Activated T-cell treated with anti-CD3 and anti-CD28 coated beads for 24 hours (primary cell): ENCODE results near the gene INO80.

Experiments
- DNase-seq: peaks from one replicate; pipeline ENCODE4 v3.0.0-alpha.2; 2020; ENCODE audit warnings: low read depth

Gene INO80

DNA sequence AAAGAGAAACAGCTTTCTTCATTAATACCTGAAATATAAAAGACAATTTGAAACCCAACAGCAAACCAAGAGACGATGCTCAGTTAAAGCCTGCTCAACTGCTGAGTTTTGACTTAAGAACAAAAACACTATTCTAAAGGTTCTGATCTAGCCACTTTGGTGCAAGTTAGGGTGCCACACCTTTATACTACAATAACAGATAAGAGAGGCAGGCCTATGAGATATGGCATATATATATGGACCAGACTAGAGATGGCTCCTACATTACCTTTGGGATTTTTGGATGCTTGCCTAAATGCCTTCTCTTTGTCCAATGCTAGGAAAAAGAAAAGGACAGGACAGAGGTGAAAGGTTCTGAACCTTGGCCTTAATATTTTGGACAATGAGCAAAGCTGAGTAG is 68.6 kb downstream of the INO80 start:
- no peak for DNase-seq

DNA sequence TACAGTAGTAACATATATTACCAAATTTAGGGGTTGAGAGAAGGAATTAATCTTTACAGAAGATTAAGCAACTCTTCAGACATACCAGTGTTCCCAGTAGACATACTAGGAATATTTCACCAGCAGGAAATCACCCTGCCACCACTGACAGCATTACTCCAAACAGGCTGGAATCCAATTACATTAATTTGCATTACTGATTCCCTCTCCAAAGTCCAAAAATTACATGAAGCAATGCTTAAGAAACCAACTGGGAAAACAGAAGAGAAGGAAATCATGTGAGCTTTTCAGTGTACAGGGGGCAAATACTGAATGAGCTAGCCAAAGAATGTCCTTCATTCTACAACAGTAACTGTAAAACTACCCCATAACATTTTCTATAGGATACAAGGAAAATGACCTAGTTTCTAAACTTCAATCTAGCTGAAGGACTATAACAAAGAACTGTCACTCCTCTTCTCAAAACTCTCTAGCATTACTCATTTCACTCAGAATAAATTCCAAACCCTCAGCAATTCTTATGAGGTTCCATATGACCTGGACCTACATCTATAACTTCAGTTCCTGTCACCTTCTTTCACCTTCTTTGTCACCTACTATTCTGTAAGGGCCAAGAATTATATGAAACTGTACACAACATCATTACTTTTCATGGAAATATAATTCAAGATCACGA is 72.7 kb downstream of the INO80 start:
- no peak for DNase-seq

DNA sequence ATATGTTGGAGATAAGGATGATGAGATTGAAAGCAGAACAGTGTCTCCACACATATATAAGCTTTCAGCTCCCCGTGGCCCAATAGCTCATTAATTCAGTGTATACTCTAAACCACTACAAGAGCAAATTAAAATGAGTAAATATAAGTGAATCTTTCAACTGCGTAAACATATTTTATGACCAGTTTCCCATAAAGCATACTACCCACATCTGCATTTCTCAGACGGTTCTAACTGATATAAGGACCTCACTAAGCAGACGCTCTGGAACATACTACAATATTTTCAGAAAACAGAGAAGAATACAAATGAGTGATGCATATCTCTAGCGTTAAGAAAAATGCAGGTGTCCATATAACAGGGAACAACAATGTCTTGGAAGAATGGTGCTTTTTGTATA is 73.2 kb downstream of the INO80 start:
- DNase-seq = no peak

DNA sequence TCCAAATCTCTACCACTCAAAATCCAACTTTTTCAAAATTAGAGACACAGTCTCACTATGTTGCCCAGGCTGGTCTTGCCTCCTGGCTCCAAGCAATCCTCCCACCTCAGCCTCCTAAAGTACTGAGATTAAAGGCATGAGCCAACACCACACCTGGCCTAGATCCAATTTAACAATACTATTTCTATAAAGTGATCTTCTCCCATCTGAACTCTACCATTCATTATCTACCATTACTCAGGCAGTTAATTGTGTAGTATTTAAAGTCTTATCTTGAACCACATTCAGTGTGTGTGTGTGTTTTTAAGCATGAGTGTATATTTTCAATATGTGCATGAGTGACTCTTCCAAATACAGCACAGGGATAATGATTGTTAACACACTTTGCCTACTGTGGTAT is 77.0 kb downstream of the INO80 start:
- no peak for DNase-seq

DNA sequence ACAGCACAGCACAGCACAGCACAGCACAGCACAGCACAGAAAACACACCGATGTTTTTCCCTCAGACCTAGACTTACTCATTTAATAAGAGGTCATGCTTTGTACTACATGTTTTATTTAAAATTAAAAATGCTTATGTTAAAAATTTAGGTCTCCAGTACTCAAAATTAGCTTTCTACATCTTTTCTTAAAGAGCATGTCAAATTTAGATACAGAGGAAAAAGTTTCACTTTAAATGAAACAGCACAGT is 84.1 kb downstream of the INO80 start:
- DNase-seq = no peak

DNA sequence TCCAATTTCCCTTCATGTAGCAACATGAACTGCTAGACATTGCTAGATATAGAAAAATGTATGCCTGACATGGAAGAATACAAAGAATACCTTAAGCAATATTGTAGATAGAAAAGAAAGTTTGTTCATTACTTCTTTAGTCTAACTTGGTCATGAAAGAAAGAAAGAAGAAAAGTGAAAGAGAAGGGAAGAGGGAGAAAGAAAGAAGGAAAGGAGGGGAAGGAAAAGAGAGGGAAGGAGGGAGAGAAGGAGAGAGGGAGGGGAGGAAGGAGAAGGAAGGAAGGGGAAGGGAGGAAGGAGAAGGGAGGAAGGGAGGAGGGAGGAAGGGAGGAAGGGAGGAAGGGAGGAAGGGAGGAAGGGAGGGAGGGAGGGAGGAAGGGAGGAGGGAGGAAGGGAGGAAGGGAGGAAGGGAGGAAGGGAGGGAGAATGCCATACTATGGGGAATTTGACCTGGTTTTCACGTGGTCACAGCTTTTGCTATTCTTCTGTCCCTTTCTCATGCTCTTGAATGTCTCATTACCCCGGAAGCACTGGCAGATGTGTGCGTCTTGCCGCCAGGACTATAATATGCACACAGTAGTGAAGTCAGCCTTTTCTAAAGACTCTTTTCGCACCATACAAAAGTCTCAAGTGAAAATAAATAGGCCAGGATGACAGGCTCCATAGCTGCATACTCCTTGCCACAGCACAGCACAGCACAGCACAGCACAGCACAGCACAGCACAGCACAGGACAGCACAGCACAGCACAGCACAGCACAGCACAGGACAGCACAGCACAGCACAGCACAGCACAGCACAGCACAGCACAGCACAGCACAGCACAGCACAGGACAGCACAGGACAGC is 84.6 kb downstream of the INO80 start:
- no peak for DNase-seq

DNA sequence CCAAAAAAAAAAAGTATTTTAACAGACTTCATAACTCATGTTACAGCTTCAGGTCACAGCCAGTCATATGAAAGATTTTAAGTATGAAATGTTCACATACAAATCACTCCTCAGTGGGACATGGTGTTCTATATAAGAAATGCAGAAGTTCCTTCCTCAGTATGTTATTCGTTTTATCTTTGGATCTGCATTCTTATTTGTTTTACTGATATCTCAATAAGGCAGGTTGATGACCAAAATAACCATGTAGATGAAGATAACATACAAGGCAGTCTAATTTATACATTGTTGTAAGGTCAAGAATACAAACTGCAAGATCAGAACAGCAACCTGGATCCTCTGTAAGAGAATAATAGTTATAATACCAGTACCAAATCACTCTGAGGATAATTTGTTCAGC is 87.2 kb downstream of the INO80 start:
- DNase-seq = no peak

DNA sequence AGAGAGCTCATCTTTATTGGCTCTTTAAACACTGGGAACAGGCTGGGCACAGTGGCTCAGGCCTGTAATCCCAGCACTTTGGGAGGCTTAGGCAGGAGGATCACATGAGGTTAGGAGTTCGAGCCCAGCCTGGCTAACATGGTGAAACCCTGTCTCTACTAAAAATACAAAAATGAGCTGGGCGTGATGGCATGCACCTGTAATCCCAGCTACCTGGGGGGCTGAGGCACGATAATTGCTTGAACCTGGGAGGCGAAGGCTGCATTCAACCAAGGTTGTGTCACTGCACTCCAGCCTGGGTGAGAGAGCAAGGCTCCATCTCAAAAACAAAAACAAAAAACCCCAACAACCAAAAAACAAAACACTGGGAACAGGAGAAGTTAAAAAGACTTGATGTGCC is 90.7 kb downstream of the INO80 start:
- no peak for DNase-seq

DNA sequence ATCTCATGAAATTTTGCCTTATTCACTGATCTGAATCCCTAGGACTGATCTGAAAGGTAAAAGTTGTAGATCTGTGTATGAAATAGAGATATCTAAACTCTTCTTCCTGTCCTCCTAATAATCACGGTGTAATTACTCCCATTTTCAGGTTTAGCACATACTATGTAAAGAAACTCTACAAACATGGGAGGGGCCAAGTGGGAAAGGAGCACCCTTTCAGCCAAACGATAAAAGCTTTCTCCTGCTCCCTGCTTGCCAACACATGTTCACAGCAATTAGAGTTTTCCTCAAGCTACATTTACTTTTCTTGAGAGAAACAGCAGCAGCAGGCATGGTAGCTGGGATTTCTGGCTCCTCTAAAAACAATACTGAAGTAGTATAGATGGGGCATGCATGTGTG is 91.2 kb downstream of the INO80 start:
- DNase-seq = no peak

DNA sequence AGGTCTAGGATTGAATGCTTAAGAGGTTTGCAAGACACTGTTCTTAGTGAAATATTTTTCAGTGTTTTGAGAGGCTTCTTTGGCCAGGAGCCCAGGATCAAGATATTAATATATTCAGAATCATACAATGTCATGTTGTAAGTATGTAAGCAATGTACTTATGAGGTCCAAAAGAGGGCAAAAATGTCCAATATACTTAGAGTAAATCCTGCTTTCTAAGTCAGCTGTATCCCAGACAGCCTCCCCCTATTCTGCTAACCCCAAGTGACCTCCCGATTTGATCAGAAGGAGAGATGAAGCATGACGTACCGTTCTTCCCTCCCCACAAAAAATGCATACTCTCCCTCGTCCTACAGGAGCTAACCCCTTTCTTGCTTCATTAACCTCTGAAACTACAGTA is 91.9 kb downstream of the INO80 start:
- no peak for DNase-seq

DNA sequence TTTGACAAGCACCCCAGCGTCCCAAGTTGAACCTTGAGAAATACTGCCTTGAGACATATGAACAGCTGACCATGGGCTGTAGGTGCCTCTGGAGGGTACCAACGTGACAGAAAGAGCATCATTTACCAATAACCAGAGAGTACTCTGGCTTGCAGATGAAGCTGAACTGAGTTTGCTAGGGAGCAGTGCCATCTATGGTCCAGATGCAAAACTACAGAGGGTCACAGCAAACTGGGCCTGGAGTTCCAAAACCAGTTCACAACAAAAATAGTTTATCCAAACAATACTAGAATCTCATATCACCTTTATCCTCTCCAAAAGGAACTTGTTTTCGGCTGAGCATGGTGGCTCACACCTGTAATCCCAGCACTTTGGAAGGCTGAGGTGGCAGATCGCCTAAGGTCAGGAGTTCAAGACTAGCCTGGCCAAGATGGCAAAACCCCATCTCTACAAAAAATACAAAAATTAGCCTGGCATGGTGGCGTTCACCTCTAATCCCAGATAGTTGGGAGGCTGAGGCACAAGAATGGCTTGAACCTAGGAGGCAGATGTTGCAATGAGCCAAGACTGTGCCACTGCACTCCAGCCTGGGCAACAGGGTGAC is 93.5 kb downstream of the INO80 start:
- no peak for DNase-seq

DNA sequence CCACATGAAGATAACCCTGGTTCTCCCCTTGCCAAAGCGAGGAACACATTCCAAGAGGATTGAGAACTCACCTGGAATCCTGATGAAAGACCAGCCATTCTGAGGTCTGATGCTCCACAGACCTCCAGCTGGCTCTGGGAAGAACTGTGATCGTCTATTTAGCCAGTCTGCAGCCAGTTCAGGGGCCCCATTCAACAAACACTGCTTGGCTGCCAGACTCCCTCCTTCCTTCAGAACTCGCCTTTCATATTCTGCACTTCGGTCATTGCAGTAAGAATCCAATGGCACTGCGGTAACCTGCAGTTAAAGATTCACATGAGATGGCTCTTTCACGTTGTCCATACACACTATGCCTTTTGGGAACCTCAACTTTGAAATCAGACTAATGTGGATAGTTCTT is 95.3 kb downstream of the INO80 start:
- no peak for DNase-seq

DNA sequence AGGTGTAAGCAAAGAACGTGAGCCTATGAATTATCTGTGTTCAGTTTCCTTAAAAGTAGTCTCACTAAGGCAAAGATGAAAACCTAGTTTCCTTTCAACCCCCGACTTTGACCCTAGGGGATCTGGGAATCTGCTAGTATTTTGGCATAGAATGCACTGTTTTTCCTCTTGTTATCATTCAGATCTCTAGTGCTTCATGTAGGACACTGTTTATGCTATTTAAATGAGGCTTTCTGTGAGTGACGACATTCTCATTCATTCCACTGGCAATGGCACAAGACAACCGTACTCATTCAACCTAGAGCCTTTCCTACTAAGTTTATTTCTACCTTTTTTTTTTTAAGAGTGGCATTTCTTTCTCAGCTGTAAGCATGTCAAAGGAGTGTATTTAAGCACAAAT is 95.8 kb downstream of the INO80 start:
- DNase-seq = no peak

DNA sequence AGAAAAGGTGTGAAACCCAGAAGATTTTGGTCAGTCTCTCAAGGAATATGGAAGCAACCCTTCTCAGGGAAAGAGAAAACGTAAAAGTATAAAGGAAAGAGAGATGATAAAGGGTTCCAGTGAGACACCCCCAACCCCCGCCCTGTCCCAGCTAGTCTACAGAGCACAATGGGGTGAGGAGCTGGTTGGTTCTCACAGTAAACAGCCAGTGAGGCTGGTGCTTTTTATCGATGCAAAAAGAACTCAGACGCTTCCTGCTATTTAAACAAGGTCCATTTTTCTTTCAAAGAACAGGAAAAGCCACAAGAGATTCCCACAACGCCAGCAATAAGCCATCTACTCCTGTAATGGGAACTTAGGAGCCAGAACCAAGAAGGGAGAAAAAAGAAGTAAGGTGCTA is 96.9 kb downstream of the INO80 start:
- no peak for DNase-seq

DNA sequence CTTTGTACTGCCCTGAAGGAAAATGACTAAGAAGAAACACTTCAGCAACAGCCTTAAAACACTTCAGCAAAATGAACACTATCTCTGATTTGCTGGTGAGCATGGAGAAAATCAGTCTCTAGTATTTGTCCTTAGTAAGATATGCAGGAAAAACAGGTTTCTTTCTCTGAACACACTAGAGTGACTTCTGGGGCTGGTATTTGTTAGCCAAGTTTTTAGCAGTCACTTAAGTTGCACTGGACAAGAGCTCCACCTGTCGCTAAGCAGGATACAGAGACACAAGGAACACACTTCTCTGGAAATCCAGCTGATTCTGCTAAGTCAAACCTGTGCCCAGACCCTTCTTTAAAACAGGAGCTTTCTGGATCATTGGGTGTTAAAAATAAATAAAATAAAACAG is 97.5 kb downstream of the INO80 start:
- no peak for DNase-seq

DNA sequence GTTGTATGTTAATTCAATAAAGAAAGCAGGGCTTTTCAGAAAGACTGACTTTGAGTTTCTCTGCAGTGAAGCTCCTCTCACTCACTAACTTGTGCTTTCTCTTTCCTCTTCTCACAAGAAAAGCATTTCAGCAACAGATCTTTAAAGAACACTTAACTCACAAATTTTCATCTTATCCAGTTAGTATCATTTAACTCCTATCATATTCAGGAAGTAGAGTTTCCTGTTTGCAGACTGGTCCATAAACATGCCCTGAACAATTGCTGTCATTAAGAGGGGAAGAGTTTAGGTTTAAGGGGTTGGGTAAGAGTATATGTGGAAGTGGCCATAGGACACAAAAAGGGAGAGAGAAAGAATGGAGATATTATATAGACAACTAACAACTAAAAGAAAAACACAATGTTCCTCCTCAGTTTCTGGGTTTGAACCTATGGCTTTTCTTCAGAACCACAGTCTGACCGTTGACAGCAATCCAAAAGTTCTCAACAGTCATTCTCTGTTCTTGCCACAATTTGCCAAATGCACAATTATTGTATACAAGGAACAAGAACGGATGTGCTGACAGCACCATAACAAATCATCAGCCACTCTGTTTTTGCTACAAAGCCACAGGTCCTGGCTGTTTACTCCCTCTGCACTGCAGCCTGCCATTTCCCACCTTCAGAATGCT is 98.9 kb downstream of the INO80 start:
- DNase-seq = no peak

DNA sequence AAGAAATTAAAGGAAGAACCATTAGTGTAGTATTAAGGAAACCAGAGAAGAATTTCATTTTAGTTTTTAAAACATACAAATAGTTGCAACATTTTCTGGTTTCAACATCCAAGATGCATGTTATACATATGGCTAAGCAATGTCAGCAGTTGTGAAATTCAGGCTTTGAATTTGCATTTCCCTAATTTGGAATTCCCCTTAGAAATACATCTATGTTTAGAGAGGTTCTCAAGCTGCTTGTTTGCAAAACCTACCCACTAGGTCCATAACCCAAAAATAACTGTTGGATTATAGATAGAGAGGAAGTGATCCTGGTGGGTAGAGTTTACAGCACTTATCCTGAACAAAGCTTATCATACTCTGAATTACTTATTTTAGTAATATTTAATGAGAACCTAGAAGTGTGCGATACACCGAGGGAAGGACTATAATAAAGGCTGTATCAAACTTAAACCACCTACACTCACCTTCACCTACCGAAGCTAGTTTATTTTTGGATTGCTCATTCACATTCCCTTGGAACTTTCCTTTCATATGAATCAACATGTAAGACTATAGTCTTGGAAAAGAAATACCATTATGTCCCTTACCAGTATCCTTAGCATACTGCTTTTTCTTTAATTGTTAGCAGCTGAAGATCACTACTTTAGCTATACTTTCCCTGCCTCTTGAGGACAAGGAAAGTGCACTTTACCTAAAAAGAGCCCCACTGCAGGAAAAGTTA is 102.2 kb downstream of the INO80 start:
- DNase-seq = no peak

DNA sequence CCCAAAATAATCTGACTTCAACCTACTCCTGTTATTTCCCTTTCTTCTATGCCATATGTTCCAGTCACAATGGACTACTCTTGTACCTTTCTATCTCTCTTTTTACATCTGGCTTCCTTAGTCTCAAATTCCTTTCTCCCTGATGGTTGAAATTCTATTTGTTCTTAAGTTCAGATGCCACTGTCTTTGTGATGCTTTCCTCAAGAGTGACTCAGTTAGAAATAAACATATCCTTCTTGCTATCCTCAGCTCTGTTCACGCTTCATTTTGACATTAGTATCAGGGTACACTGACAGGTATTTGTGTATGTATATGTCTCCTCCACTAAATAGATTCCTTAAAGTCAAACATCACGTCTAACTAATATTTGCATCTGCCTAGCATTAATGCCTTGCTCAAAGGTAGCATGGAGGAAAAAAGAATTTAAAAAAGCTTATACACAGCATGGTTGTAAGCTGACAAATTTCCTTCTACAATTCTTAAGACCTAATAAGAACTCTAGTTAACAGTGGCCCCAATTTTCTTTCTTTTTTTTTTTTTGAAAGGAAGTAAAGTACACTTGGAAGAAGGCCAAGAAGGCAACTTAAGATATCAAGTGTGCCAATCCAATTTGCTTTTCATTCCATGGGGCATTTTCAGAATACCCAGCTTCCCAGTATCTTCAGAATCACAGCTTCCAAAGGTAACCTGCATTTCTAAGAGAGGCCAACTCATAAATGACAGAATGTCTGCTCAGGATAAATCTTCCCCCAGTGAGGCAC is 104.8 kb downstream of the INO80 start:
- no peak for DNase-seq

DNA sequence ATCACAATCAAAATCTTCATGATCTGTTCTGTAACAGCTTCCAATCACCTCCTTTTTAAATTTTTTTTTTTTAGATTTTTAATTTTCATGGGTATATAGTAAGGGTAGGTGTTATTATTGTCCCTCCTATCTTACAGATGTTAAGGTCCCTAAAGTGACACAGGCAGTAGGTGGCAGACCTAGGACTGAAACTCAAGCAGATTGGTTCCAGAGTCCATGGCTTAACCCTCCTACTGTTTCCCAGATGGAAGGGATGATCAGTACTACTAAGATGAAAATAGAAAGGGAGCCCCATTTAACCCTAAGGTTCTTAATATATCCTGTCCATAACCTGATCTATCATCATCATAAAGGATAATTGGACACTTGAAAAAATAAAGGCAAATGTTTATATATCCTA is 105.7 kb downstream of the INO80 start:
- no peak for DNase-seq

DNA sequence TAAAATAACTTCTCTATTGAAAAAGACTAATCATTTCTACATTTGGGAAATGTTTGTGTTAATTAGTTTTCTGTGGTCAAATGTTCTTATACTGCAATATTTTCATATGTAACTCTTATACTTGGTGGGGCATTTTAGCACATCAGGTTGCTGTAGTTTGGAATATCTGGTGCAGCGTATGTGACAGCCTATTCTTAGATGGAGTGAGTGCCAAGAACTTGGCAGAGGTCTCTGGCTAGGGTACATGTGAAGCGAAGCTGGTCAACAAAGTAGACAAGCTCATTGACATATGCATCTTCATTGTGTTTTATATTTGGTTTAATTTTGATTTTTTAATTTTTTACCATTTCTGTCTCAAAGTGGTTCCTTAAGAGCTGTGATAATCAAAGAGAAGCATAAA is 109.6 kb downstream of the INO80 start:
- DNase-seq = no peak

DNA sequence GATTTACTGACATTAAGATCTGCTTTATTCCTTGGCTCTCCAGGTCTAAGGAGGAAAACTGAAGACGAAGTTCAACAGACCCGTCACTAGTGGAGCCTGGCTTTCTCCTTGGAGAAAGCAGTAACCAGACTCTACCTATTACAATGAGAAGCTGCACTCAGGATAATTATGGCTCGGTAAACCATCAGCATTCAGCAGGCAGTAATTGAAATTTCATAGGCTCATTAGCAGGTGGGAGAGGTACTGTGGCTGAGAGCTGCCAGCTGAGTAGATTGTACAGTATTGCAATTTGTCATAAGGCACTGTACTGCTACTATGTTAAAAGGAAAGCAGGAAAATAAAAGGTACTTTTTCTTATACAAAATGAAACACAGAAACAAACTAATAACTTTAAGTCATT is 111.6 kb downstream of the INO80 start:
- no peak for DNase-seq
